HG02588 (cell line): ENCODE data around the gene CHD6.

ENCODE experiments used
- ATAC-seq: cut with Tn5 transposase; IDR thresholded peaks from one replicate; pipeline ENCODE4 v1.9.1; 2021; ENCODE audit warnings: mild to moderate bottlenecking, moderate library complexity; ENCODE audit not compliant: unreplicated experiment

CHD6 gene

GRCh38 chr20:41468994-41469600 lies 149.1 kb downstream of the CHD6 start:
- ATAC-seq: no peak

GRCh38 chr20:41467690-41468089 lies 150.5 kb downstream of the CHD6 start:
- ATAC-seq: no peak

- ATAC-seq: no peak
These were observed 151.0 kb downstream of the CHD6 start for GRCh38 chr20:41467220-41467619.

- ATAC-seq: no peak
These were observed 154.6 kb downstream of the CHD6 start for GRCh38 chr20:41463567-41463966.

- peak; percentile 58 for ATAC-seq
These were observed 155.6 kb downstream of the CHD6 start for GRCh38 chr20:41462372-41463161.

- no peak for ATAC-seq
These were observed 159.4 kb downstream of the CHD6 start for GRCh38 chr20:41458761-41459160.

GRCh38 chr20:41457173-41457857 lies 160.9 kb downstream of the CHD6 start:
- no peak for ATAC-seq

- no peak for ATAC-seq
These were observed 161.8 kb downstream of the CHD6 start for GRCh38 chr20:41456351-41456750.

- no peak for ATAC-seq
These were observed 163.9 kb downstream of the CHD6 start for GRCh38 chr20:41454250-41454649.

- ATAC-seq: no peak
These were observed 164.9 kb downstream of the CHD6 start for GRCh38 chr20:41453010-41453950.

- ATAC-seq: no peak
These were observed 166.0 kb downstream of the CHD6 start for GRCh38 chr20:41452226-41452625.

- ATAC-seq: no peak
These were observed 171.2 kb downstream of the CHD6 start for GRCh38 chr20:41447006-41447405.

- no peak for ATAC-seq
These were observed 171.7 kb downstream of the CHD6 start for GRCh38 chr20:41446456-41446855.

- no peak for ATAC-seq
These were observed 173.4 kb downstream of the CHD6 start for GRCh38 chr20:41444821-41445220.

GRCh38 chr20:41443691-41444090 lies 174.5 kb downstream of the CHD6 start:
- ATAC-seq: no peak

GRCh38 chr20:41440882-41441281 lies 177.3 kb downstream of the CHD6 start:
- no peak for ATAC-seq

GRCh38 chr20:41437836-41438235 lies 180.3 kb downstream of the CHD6 start:
- no peak for ATAC-seq

- ATAC-seq: no peak
These were observed 181.5 kb downstream of the CHD6 start for GRCh38 chr20:41436679-41437078.

- no peak for ATAC-seq
These were observed 185.0 kb downstream of the CHD6 start for GRCh38 chr20:41433203-41433602.

GRCh38 chr20:41432746-41433145 lies 185.4 kb downstream of the CHD6 start:
- ATAC-seq: no peak

- no peak for ATAC-seq
These were observed 189.9 kb downstream of the CHD6 start for GRCh38 chr20:41428285-41428684.
